NB4 (cell line): ENCODE measurements around the gene SCAMP4.

Source experiments
- DNase-seq: peaks from one replicate; pipeline ENCODE4 v3.0.0; 2010; ENCODE audit warnings: low read depth
- H3K4me3 ChIP-seq: one replicate; pipeline ENCODE4 v1.5.1; 2011; ENCODE audit warnings: mild to moderate bottlenecking, low read depth, low read length, moderate library complexity
- MYC ChIP-seq: IDR thresholded peaks from 2 replicates; pipeline ENCODE4 v1.6.1; 2011; ENCODE audit warnings: low read depth, low read length
- POLR2A ChIP-seq: IDR thresholded peaks from 2 replicates; pipeline ENCODE4 v1.6.1; 2011; ENCODE audit warnings: mild to moderate bottlenecking; ENCODE audit not compliant: insufficient read length; ENCODE audit errors: extremely low read depth
- TF ChIP-seq, protein P1 (sequence below): IDR thresholded peaks from one replicate; pipeline ENCODE4 v1.5.1; 2012; ENCODE audit warnings: low read depth, low read length
- TF ChIP-seq, protein P2 (sequence below): IDR thresholded peaks from 2 replicates; pipeline ENCODE4 v1.6.1; 2011; ENCODE audit warnings: low read depth, low read length

The SCAMP4 gene, protein sequence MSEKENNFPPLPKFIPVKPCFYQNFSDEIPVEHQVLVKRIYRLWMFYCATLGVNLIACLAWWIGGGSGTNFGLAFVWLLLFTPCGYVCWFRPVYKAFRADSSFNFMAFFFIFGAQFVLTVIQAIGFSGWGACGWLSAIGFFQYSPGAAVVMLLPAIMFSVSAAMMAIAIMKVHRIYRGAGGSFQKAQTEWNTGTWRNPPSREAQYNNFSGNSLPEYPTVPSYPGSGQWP

DNA sequence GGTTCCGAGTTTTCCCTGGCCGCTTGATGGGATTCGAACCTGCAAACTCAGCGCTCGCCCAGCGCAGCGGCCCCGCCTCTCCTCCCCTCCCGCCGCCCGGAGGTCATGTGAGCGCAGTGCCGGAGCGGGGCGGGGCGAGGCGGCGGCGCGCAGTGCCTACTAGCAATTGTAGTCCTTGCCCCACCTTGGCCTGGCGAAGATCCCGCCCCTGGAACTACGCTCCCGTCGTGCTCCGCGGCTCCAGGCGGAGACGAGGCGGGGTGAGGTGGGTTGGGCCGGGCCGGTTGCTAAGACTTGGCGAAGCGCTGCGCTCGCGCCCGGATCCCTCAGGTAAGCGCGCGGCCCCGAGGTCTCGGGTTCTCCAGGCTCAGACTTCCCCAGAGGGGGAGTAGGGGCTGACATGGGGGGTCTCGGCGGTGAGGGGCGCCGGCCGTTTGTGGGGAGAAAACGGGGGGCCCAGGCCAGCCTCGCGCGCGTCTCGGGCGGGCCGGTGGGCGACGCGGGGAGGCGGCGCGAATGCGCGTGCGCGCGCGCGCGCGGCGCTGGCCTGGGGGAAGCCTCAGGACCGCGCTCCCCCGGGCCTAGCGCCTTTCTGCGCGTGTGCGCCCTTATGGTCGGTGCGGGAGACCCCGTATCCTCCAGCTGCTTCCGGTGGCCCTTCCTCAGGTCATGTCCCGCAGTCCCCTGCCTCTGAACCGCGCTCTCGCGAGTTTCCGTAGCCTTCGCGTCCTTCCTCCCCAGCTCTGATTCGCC is at the start of gene SCAMP4, which contains the start of gene ADAT3:
Gene SCAMP4, plus strand, starts transcription at position 290 of the 753 bp plus-strand sequence. CDS start 9,621 bp downstream, outside the sequence.
Gene ADAT3, plus strand, starts transcription at position 290 of the 753 bp plus-strand sequence. CDS start 6,649 bp downstream, outside the sequence.
- H3K4me3 ChIP-seq = peak within 1 kb of the TSS; percentile 72
- TF ChIP-seq POLR2A (peak; percentile 41), MYC (peak; percentile 44; the same call in 1 of the 2 replicates)
- TF ChIP-seq, protein P1, sequence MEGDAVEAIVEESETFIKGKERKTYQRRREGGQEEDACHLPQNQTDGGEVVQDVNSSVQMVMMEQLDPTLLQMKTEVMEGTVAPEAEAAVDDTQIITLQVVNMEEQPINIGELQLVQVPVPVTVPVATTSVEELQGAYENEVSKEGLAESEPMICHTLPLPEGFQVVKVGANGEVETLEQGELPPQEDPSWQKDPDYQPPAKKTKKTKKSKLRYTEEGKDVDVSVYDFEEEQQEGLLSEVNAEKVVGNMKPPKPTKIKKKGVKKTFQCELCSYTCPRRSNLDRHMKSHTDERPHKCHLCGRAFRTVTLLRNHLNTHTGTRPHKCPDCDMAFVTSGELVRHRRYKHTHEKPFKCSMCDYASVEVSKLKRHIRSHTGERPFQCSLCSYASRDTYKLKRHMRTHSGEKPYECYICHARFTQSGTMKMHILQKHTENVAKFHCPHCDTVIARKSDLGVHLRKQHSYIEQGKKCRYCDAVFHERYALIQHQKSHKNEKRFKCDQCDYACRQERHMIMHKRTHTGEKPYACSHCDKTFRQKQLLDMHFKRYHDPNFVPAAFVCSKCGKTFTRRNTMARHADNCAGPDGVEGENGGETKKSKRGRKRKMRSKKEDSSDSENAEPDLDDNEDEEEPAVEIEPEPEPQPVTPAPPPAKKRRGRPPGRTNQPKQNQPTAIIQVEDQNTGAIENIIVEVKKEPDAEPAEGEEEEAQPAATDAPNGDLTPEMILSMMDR = no peak
- TF ChIP-seq, protein P2, sequence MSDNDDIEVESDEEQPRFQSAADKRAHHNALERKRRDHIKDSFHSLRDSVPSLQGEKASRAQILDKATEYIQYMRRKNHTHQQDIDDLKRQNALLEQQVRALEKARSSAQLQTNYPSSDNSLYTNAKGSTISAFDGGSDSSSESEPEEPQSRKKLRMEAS = 0 out of 2 replicates have a peak, but pooled peaks have one; percentile 28
- DNase-seq = peak; percentile 97

DNA sequence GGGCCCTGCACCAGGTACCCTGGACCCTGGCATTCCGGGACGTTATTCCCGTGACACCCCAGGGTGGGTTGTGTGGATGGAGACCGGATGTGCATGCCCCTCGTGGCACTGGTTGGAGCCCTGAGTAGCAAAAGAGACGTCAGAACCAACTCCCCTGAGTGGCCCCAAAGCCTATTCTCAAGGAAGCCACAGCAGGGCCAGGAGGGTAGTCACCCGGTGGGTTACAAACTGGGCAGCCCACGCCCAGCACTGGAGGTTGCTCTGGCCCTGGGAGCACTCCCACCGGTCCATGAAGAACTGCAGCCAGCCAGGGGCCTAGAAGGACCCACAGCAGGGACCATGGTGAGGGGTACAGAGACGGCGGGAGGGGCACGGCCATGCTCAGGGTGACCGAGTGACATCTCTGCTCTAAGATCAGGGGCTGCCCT is 49.4 kb upstream of the SCAMP4 start:
- H3K4me3 ChIP-seq = peak overlapping the region; percentile 69
- peak; percentile 62 for DNase-seq
- TF ChIP-seq, protein P2 = no peak
- TF ChIP-seq, protein P1 = no peak
- TF ChIP-seq POLR2A = no peak
- no peak for TF ChIP-seq MYC

DNA sequence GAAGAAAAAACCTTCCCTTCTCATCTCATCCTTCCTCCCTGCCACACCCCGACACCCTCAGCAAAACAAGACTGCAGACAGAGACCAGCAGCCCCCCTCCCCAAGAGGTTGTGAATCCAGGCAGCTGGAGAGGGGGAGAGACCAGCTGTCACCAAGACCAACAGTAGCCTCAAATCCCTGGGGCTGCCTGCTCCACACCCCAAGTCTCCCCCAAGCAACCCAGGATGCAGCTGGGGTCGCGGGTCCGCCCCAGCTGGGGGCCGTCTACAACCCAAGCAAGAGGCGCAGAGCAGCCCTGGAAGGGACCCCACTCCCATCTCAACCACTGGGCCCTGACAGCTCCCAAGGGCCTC is 48.9 kb upstream of the SCAMP4 start:
- peak overlapping the region; percentile 69 for H3K4me3 ChIP-seq
- DNase-seq = peak; percentile 64
- TF ChIP-seq POLR2A = peak; percentile 9
- TF ChIP-seq, protein P2 = no peak
- TF ChIP-seq, protein P1 = no peak

DNA sequence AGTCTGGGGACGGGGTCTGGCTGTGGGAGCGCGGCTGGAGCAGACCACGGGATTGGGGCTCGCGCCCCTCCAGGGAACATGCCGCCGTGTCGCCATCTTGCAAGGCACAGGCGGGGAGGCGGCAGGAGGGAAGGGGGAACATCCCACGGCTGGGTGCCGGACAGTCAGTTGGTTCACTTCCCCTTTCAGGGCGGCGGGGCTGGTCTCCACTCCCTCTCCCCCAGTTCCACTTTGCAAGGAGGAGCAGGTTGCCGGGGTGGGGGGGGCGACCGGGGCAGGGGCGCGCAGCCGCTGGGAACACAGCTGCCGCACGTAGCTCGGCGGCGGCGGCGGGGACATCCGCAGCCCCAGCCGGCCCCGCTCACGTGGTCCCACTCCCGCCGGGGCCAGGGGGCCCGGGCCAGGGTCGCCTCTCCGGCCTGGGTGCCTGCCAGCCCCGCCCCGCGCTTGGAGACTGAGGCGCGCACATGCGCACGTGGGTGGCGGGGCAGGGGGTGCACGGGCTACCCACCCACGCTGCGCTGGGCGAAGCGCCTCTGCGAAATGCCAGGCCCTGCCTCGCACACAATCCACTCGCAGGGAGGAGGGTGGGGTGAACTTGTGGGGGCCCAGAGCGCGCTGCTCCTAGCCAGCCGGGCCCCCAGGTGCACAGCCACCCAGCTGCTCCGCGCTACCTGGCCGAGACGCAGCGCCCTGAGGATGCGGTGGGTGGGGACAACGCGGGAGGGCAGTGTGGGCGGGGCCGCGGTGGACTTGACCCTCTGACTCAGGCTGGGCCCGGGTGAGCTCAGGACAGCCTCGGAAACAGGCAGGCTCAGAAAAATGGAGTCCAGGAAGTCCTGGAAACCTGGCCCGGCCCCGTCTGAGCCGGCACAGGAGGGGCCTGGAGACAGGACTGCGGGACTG is 48.2 kb upstream of the SCAMP4 start:
- DNase-seq = peak; percentile 96
- H3K4me3 ChIP-seq = peak overlapping the region; percentile 69
- TF ChIP-seq, protein P1 = no peak
- TF ChIP-seq, protein P2 = peak; percentile 88
- TF ChIP-seq MYC = peak; percentile 47; the same call in 1 of the 2 replicates

DNA sequence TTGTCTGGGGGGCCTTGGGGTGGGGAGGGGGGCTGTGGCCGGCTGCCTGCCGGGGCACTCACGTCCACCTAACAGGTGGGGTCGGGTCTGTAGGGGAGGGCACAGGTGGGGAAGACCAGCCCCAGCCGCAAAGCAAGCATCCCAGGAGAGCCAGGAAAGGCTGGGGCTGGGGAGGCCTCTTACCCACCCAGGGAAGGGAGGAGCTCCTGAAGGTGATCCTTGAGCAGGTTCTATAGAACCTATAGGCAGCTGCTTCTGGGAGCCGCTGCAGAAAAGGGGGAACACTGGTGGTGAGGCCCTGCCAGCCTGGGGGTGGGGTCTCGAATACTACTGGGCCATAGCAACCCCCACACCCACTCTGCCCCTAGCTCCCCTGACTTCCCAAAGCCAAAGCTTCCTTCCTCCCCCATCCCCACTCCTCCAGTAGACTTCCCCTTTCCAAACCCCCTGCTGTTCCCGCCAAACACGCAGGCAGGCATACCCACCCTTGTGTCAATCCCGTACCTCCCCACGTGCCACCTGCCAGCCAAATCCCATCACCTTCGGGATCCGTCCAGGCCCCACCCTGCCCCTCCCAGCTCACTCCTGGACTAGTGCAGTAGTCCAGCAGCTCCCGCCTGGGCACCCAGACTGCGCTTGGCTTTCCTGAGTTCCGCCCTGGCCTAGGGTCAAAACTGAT is 47.4 kb upstream of the SCAMP4 start:
- peak; percentile 84 for DNase-seq
- peak overlapping the region; percentile 49 for H3K4me3 ChIP-seq
- no peak for TF ChIP-seq POLR2A
- TF ChIP-seq, protein P2 = peak; percentile 66
- TF ChIP-seq, protein P1 = no peak
- TF ChIP-seq MYC = peak; percentile 25; the same call in 1 of the 2 replicates
